Activated T-helper 1 cell treated with anti-CD3 and anti-CD28 coated beads, Interleukin-2, amount 50 U/mL, for 16 hours (primary cell): ENCODE data around the gene GAK.

Experiments
- DNase-seq, 2 donors: peaks; one replicate each; pipeline ENCODE4 v3.0.0-alpha.2; 2020; ENCODE audit warnings: low read depth in 1 of 2, low spot score in 1 of 2

The GAK gene

GRCh38 chr4:831483-831805 is 100.7 kb downstream of the GAK start:
- no peak for DNase-seq

- DNase-seq: no peak
Observed at GRCh38 chr4:830601-831482, 101.3 kb downstream of the GAK start.

GRCh38 chr4:829761-830600 is 102.1 kb downstream of the GAK start:
- no peak for DNase-seq

GRCh38 chr4:829291-829690 is 102.8 kb downstream of the GAK start:
- DNase-seq: no peak

- no peak for DNase-seq
Observed at GRCh38 chr4:828641-829271, 103.4 kb downstream of the GAK start.

- DNase-seq: no peak
Observed at GRCh38 chr4:827209-828081, 104.7 kb downstream of the GAK start.

- no peak for DNase-seq
Observed at GRCh38 chr4:826508-827208, 105.5 kb downstream of the GAK start.

GRCh38 chr4:825971-826330 is 106.2 kb downstream of the GAK start, which contains the start of gene CPLX1:
Gene CPLX1 (minus strand): TSS chr4:826129. CDS start chr4:824522, 1,607 bp downstream.
- no peak for DNase-seq

GRCh38 chr4:825063-825970 is 106.8 kb downstream of the GAK start:
- no peak for DNase-seq

- DNase-seq: no peak
Observed at GRCh38 chr4:824461-825062, 107.6 kb downstream of the GAK start.

- no peak for DNase-seq
Observed at GRCh38 chr4:823761-824460, 108.2 kb downstream of the GAK start.

GRCh38 chr4:823176-823760 is 108.8 kb downstream of the GAK start:
- no peak for DNase-seq

- no peak for DNase-seq
Observed at GRCh38 chr4:822361-823175, 109.5 kb downstream of the GAK start.

GRCh38 chr4:821631-822030 is 110.5 kb downstream of the GAK start:
- no peak for DNase-seq

- DNase-seq: no peak
Observed at GRCh38 chr4:821181-821591, 110.9 kb downstream of the GAK start.

- no peak for DNase-seq
Observed at GRCh38 chr4:820230-821172, 111.6 kb downstream of the GAK start.
